SK-N-SH (cell line): ENCODE measurements around the gene PBXIP1. TPM values are rescaled to one million over a fixed set of nuclear protein-coding genes. Genes with fewer than 3 reads are reported as not detected.

ENCODE experiments used
- CTCF ChIA-PET: fragments of 300-600, 350-600 bp; formaldehyde crosslinking; extraction: SDS; loops from one replicate; lab custom pipeline; 2021; lab: Yijun Ruan, JAX
- POLR2A ChIA-PET: fragments of 350-600 bp; sonication (Branson Sonifier 250); formaldehyde crosslinking; extraction: SDS; loops from one replicate; lab custom pipeline; 2020; ENCODE audit warnings: antibody characterized with exemption, inconsistent platforms; lab: Yijun Ruan, JAX
- DNase-seq: peaks from one replicate; pipeline ENCODE4 v3.0.0; 2012
- H2AFZ ChIP-seq: fragments of 200-600 bp; sonication (generic); 2 replicates; pipeline ENCODE4 v1.8.1; 2016; ENCODE audit warnings: antibody characterized with exemption, mild to moderate bottlenecking, low read depth
- H3F3A ChIP-seq: fragments of 200-600 bp; sonication (generic); replicated peaks from 2 replicates; pipeline ENCODE3; 2016; ENCODE audit warnings: antibody characterized with exemption, mild to moderate bottlenecking; ENCODE audit not compliant: insufficient read depth
- H3K27ac ChIP-seq, 2 experiments: fragments of 200-500 bp in 1 of 2; fragments of 200-600 bp in 1 of 2; sonication (Bioruptor generic) in 1 of 2; sonication (generic), shearing (Covaris generic) in 1 of 2; 2 replicates each; pipeline versions ENCODE4 v1.5.1 to v1.6.1; 2014 to 2016; ENCODE audit warnings: low read depth in 2 of 2, inconsistent platforms in 1 of 2, low read length in 1 of 2, mild to moderate bottlenecking in 1 of 2, mixed read lengths in 1 of 2
- H3K27me3 ChIP-seq: fragments of 200-600 bp; sonication (generic), shearing (Covaris generic); 2 replicates; pipeline ENCODE4 v1.6.1; 2016; ENCODE audit warnings: mixed run types; ENCODE audit not compliant: insufficient read depth
- H3K36me3 ChIP-seq, 2 experiments: fragments of 200-500 bp in 1 of 2; fragments of 200-600 bp in 1 of 2; sonication (Bioruptor generic) in 1 of 2; sonication (generic) in 1 of 2; replicated peaks in 1 of 2; 2 replicates each; pipeline versions ENCODE3 to v1.5.1; 2014 to 2016; ENCODE audit warnings: low read length in 1 of 2, mild to moderate bottlenecking in 1 of 2; ENCODE audit not compliant: insufficient read depth in 2 of 2, control insufficient read depth in 1 of 2
- H3K4me1 ChIP-seq, 2 experiments: fragments of 200-500 bp in 1 of 2; fragments of 200-600 bp in 1 of 2; sonication (Bioruptor generic) in 1 of 2; sonication (generic), shearing (Covaris generic) in 1 of 2; 2 replicates each; pipeline versions ENCODE4 v1.5.1 to v1.6.1; 2014 to 2016; ENCODE audit warnings: low read depth in 1 of 2, low read length in 1 of 2, mixed run types in 1 of 2; ENCODE audit not compliant: insufficient read depth in 2 of 2, control insufficient read depth in 1 of 2
- H3K4me2 ChIP-seq: fragments of 200-600 bp; sonication (generic), shearing (Covaris generic); 2 replicates; pipeline ENCODE4 v1.6.1; 2017; ENCODE audit warnings: mixed run types
- H3K4me3 ChIP-seq, 2 experiments: fragments of 200-500 bp in 1 of 2; fragments of 200-600 bp in 1 of 2; sonication (Bioruptor generic) in 1 of 2; sonication (generic), shearing (Covaris generic) in 1 of 2; 2 replicates each; pipeline versions ENCODE4 v1.5.1 to v1.8.1; 2014 to 2016; ENCODE audit warnings: low read depth in 2 of 2, inconsistent platforms in 1 of 2, low read length in 1 of 2, mild to moderate bottlenecking in 1 of 2, mixed read lengths in 1 of 2, moderate library complexity in 1 of 2
- H3K79me2 ChIP-seq: fragments of 200-600 bp; sonication (generic); 2 replicates; pipeline ENCODE4 v1.8.1; 2017; ENCODE audit warnings: mild to moderate bottlenecking; ENCODE audit not compliant: insufficient read depth
- H3K9ac ChIP-seq: fragments of 200-600 bp; sonication (generic); 2 replicates; pipeline ENCODE4 v1.6.1; 2017; ENCODE audit warnings: mixed run types
- H3K9me2 ChIP-seq: fragments of 200-600 bp; sonication (generic); 2 replicates; pipeline ENCODE4 v1.6.1; 2017; ENCODE audit warnings: mixed run types
- H3K9me3 ChIP-seq: fragments of 200-600 bp; sonication (generic); 2 replicates; pipeline ENCODE4 v1.6.1; 2017; ENCODE audit warnings: mixed run types, mild to moderate bottlenecking, moderate library complexity
- H4K20me1 ChIP-seq: fragments of 200-600 bp; sonication (generic); 2 replicates; pipeline ENCODE4 v1.6.1; 2017; ENCODE audit warnings: mild to moderate bottlenecking, mixed run types; ENCODE audit not compliant: insufficient read depth
- EP300 ChIP-seq, 2 experiments: IDR thresholded peaks; 2 replicates each; pipeline versions ENCODE4 v1.4.0 to v1.6.1; 2012; ENCODE audit warnings: borderline replicate concordance in 1 of 2, low read depth in 1 of 2, low read length in 1 of 2
- EZH2phosphoT487 ChIP-seq: fragments of 200-600 bp; sonication (generic); IDR thresholded peaks from 2 replicates; pipeline ENCODE4 v1.6.1; 2017; ENCODE audit warnings: low read depth, mixed run types, mild to moderate bottlenecking, antibody characterized with exemption, moderate library complexity, borderline replicate concordance
- FOXJ3 ChIP-seq: sonication (generic); formaldehyde crosslinking; IDR thresholded peaks from 2 replicates; pipeline ENCODE4 v1.5.1; 2020; ENCODE audit warnings: mild to moderate bottlenecking, missing genetic modification reagents
- FOXM1 ChIP-seq: IDR thresholded peaks from 2 replicates; pipeline ENCODE4 v1.4.0; 2012; ENCODE audit warnings: low read depth, mild to moderate bottlenecking
- GABPA ChIP-seq: IDR thresholded peaks from 2 replicates; pipeline ENCODE4 v1.4.0; 2012; ENCODE audit warnings: low read depth, mild to moderate bottlenecking
- GATA2 ChIP-seq: sonication (generic); formaldehyde crosslinking; IDR thresholded peaks from 2 replicates; pipeline ENCODE4 v1.5.0; 2020; ENCODE audit warnings: mild to moderate bottlenecking, missing genetic modification reagents
- IRF3 ChIP-seq: fragments of 150-350 bp; IDR thresholded peaks from 2 replicates; pipeline ENCODE4 v1.6.1; 2016; ENCODE audit warnings: mild to moderate bottlenecking, low read depth, low read length
- JUND ChIP-seq: IDR thresholded peaks from 2 replicates; pipeline ENCODE4 v1.4.0; 2012
- MAX ChIP-seq: IDR thresholded peaks from 2 replicates; pipeline ENCODE4 v1.4.0; 2012; ENCODE audit warnings: low read depth
- MEF2A ChIP-seq: IDR thresholded peaks from 2 replicates; pipeline ENCODE4 v1.4.0; 2012; ENCODE audit warnings: low read depth, borderline replicate concordance
- MXI1 ChIP-seq: IDR thresholded peaks from 2 replicates; pipeline ENCODE4 v1.6.1; 2012; ENCODE audit warnings: mild to moderate bottlenecking, low read depth, low read length, improper control_type of control experiment
- NRF1 ChIP-seq: IDR thresholded peaks from 2 replicates; pipeline ENCODE4 v1.6.1; 2012; ENCODE audit warnings: low read depth, mild to moderate bottlenecking, low read length
- PBX3 ChIP-seq: IDR thresholded peaks from 2 replicates; pipeline ENCODE4; 2012
- POLR2AphosphoS5 ChIP-seq: IDR thresholded peaks from 2 replicates; pipeline ENCODE4 v1.6.1; 2012; ENCODE audit warnings: low read depth, low read length
- RCOR1 ChIP-seq: fragments of 150-350 bp; IDR thresholded peaks from 2 replicates; pipeline ENCODE4 v1.6.1; 2017; ENCODE audit warnings: antibody characterized with exemption, low read length
- REST ChIP-seq: IDR thresholded peaks from 2 replicates; pipeline ENCODE4 v1.6.1; 2012; ENCODE audit warnings: mild to moderate bottlenecking, low read depth, low read length, moderate library complexity
- RFX5 ChIP-seq: IDR thresholded peaks from 2 replicates; pipeline ENCODE4 v1.6.1; 2012; ENCODE audit warnings: mild to moderate bottlenecking, improper control_type of control experiment, low read length
- SIN3A ChIP-seq: IDR thresholded peaks from 2 replicates; pipeline ENCODE4 v1.6.1; 2012; ENCODE audit warnings: low read depth, mild to moderate bottlenecking, low read length, moderate library complexity, borderline replicate concordance
- TAF1 ChIP-seq: IDR thresholded peaks from 2 replicates; pipeline ENCODE4 v1.6.1; 2012; ENCODE audit warnings: low read depth, mild to moderate bottlenecking, low read length, moderate library complexity, borderline replicate concordance
- TCF12 ChIP-seq: IDR thresholded peaks from 2 replicates; pipeline ENCODE4 v1.4.0; 2012
- YY1 ChIP-seq: IDR thresholded peaks from 2 replicates; pipeline ENCODE4 v1.4.0; 2012; ENCODE audit warnings: low read depth, mild to moderate bottlenecking
- WGBS: methylation state at CpG from one replicate; pipeline ENCODE4 v1.1.6; 2017; ENCODE audit warnings: low lambda C conversion rate; 5-methylcytosine and 5-hydroxymethylcytosine counted together
- polyA plus RNA-seq, 3 experiments: library from polyadenylated mRNA; depleted of rRNA; stranded (reverse); fragments of >200 nt; gene quantifications; 2 replicates each; pipeline ENCODE4 v1.2.3, GENCODE V29; 2012

Gene PBXIP1
- polyA plus RNA-seq, 1 of the 3 experiments (the other 2 are of a cell fraction): 55.9 TPM

- no peak for DNase-seq
- Histone ChIP-seq H3K79me2 (no peaks in the 10 kb centered on the region), H3K4me3 (no peak overlapping the region), H3K9me2 (no peaks in the 10 kb centered on the region), H3K4me1 (peaks cover 8 to 22% of the 10 kb centered on the region in 2 experiments), H3K27me3 (no peaks in the 10 kb centered on the region), H4K20me1 (no peaks in the 10 kb centered on the region), H3K27ac (no peak overlapping the region; a peak in 1 of 4 replicates), H2AFZ (no peak overlapping the region), H3K36me3 (peaks cover 9 to 10% of the 10 kb centered on the region in 2 experiments), H3K4me2 (no peak overlapping the region), H3F3A (peaks cover 9% of the 10 kb centered on the region), H3K9me3 (no peaks in the 10 kb centered on the region), H3K9ac (no peak overlapping the region)
- WGBS: 80% methylated on average over 2 of the region's 3 CpGs
- POLR2A ChIA-PET: interaction anchor here (0.6 to 3.9 kb wide), 9 partner anchors 11 to 156 kb away, joined by 3 to 22 read pairs (median 7); partner anchors contain the start of genes CKS1B, FLAD1, PBXIP1 and SHC1
- TF ChIP-seq GATA2 (no peak), FOXM1 (no peak), SIN3A (no peak), MAX (no peak), EP300 (IDR thresholded peaks at IDR 0.05; ENCODE audit: borderline replicate concordance in 1 of 2, low read depth in 1 of 2, low read length in 1 of 2) (no peak), MEF2A (no peak), REST (no peak)
- CTCF ChIA-PET: interaction anchor here (0.5 to 14.0 kb wide), 11 partner anchors 10 to 178 kb away, joined by 3 to 640 read pairs (median 4); partner anchors contain the start of genes ADAM15, CKS1B, FLAD1 and KRTCAP2
Observed at GRCh38 chr1:154994591-154994990, 38.7 kb upstream of the PBXIP1 start.

- DNase-seq: no peak
- POLR2A ChIA-PET: interaction anchor here (0.6 to 3.9 kb wide), 8 partner anchors 11 to 156 kb away, joined by 3 to 22 read pairs (median 8); partner anchors contain the start of genes CKS1B, FLAD1, PBXIP1 and SHC1
Observed at GRCh38 chr1:154994269-154994587, 38.3 kb upstream of the PBXIP1 start.

More at GRCh38 chr1:154994269-154994587, 38.3 kb upstream of the PBXIP1 start:
- WGBS: 95% methylated on average over 1 of the region's 1 CpG
- Histone ChIP-seq H3F3A (peaks cover 8% of the 10 kb centered on the region), H3K9me3 (no peaks in the 10 kb centered on the region), H3K27me3 (no peaks in the 10 kb centered on the region), H3K27ac (no peak overlapping the region; a peak in 1 of 4 replicates), H3K9ac (no peak overlapping the region), H3K36me3 (peaks cover 11 to 14% of the 10 kb centered on the region in 2 experiments), H3K4me1 (peaks cover 7 to 24% of the 10 kb centered on the region in 2 experiments), H4K20me1 (no peaks in the 10 kb centered on the region), H3K4me3 (no peak overlapping the region), H3K4me2 (no peak overlapping the region), H2AFZ (no peak overlapping the region), H3K79me2 (no peaks in the 10 kb centered on the region), H3K9me2 (no peaks in the 10 kb centered on the region)
- no peak for TF ChIP-seq POLR2AphosphoS5
- TF ChIP-seq MXI1: no peak
- no peak for TF ChIP-seq MEF2A
- TF ChIP-seq NRF1: no peak
- no peak for TF ChIP-seq TAF1
- TF ChIP-seq GABPA: no peak
- TF ChIP-seq RFX5: no peak
- TF ChIP-seq FOXJ3: no peak
- no peak for TF ChIP-seq YY1
- no peak for TF ChIP-seq PBX3
- TF ChIP-seq RCOR1: no peak
- no peak for TF ChIP-seq MAX
- TF ChIP-seq EZH2phosphoT487: no peak
- no peak for TF ChIP-seq JUND
- no peak for TF ChIP-seq IRF3
- TF ChIP-seq EP300 (IDR thresholded peaks at IDR 0.05; ENCODE audit: borderline replicate concordance in 1 of 2, low read depth in 1 of 2, low read length in 1 of 2): no peak
- TF ChIP-seq TCF12: no peak
- no peak for TF ChIP-seq FOXM1
- CTCF ChIA-PET: interaction anchor here (0.5 to 14.0 kb wide), 13 partner anchors 10 to 179 kb away, joined by 3 to 640 read pairs (median 4); partner anchors contain the start of genes ADAM15, CKS1B, FLAD1 and KRTCAP2
